Neural progenitor cell (in vitro differentiated cells): ENCODE data around the gene R3HDM2. TPM values are rescaled to one million over a fixed set of nuclear protein-coding genes. Genes with fewer than 3 reads are reported as not detected.
"Not testable (repeated sequence)": the region's sequence is repeated elsewhere in the genome, so short reads cannot be mapped to it uniquely, and the experiment has no call there.

Experiments used
- DNase-seq: peaks from one replicate; pipeline ENCODE4 v3.0.0-alpha.2; 2016; ENCODE audit warnings: low spot score
- H2AFZ ChIP-seq: fragments of 200-600 bp; sonication (generic); replicated peaks from 2 replicates; pipeline ENCODE4 v1.6.1; 2016; ENCODE audit warnings: antibody characterized with exemption
- H3F3A ChIP-seq: fragments of 200-600 bp; sonication (generic); 2 replicates; pipeline ENCODE4 v1.6.1; 2016; ENCODE audit warnings: antibody characterized with exemption, low read depth
- H3K27ac ChIP-seq: fragments of 200-600 bp; sonication (generic); 2 replicates; pipeline ENCODE4 v1.5.1; 2016; ENCODE audit warnings: mild to moderate bottlenecking
- H3K27me3 ChIP-seq: fragments of 200-600 bp; sonication (generic); 2 replicates; pipeline ENCODE4 v1.6.1; 2016; ENCODE audit warnings: mild to moderate bottlenecking, moderate library complexity
- H3K36me3 ChIP-seq: fragments of 200-600 bp; sonication (generic); 2 replicates; pipeline ENCODE4 v1.5.1; 2016
- H3K4me1 ChIP-seq: fragments of 200-600 bp; sonication (generic); 2 replicates; pipeline ENCODE4 v1.6.1; 2016; ENCODE audit warnings: mixed run types
- H3K4me2 ChIP-seq: fragments of 200-600 bp; sonication (generic); 2 replicates; pipeline ENCODE4 v1.6.1; 2016
- H3K4me3 ChIP-seq: fragments of 200-600 bp; sonication (generic); 2 replicates; pipeline ENCODE4 v1.5.1; 2016
- H3K79me2 ChIP-seq: fragments of 200-600 bp; sonication (generic); 2 replicates; pipeline ENCODE4 v1.6.1; 2016; ENCODE audit warnings: low read depth
- H3K9ac ChIP-seq: fragments of 200-600 bp; sonication (generic); 2 replicates; pipeline ENCODE4 v1.6.1; 2016
- H3K9me3 ChIP-seq: fragments of 200-600 bp; sonication (generic); 2 replicates; pipeline ENCODE4 v1.5.1; 2016; ENCODE audit warnings: low read depth
- H4K20me1 ChIP-seq: fragments of 200-600 bp; sonication (generic); 2 replicates; pipeline ENCODE4 v1.6.1; 2016; ENCODE audit warnings: low read depth
- H3K27ac Mint-ChIP-seq: 3 replicates; pipeline ENCODE4 v1.8.0; 2021; ENCODE audit warnings: mixed read lengths
- H3K27me3 Mint-ChIP-seq: 2 replicates; pipeline ENCODE4 v1.8.0; 2022; ENCODE audit warnings: low read depth, mild to moderate bottlenecking, inconsistent platforms, moderate library complexity, mixed read lengths; ENCODE audit not compliant: insufficient read depth
- H3K36me3 Mint-ChIP-seq: 3 replicates; pipeline ENCODE4 v1.8.0; 2021; ENCODE audit warnings: mixed read lengths
- H3K4me1 Mint-ChIP-seq: 3 replicates; pipeline ENCODE4 v1.8.0; 2021; ENCODE audit warnings: mixed read lengths
- H3K4me3 Mint-ChIP-seq: 3 replicates; pipeline ENCODE4 v1.8.0; 2021; ENCODE audit warnings: mild to moderate bottlenecking, moderate library complexity, mixed read lengths
- H3K9me3 Mint-ChIP-seq: 3 replicates; pipeline ENCODE4 v1.8.0; 2020; ENCODE audit warnings: mixed read lengths
- CTCF ChIP-seq: fragments of 200-600 bp; sonication (generic); IDR thresholded peaks from 2 replicates; pipeline ENCODE4 v1.5.1; 2017; ENCODE audit warnings: antibody characterized with exemption, mild to moderate bottlenecking
- EZH2 ChIP-seq: fragments of 200-600 bp; sonication (generic); IDR thresholded peaks from 2 replicates; pipeline ENCODE4 v1.6.1; 2017; ENCODE audit warnings: antibody characterized with exemption, mild to moderate bottlenecking, moderate library complexity
- EZH2phosphoT487 ChIP-seq: fragments of 200-600 bp; sonication (generic); IDR thresholded peaks from 2 replicates; pipeline ENCODE4 v1.6.1; 2017; ENCODE audit warnings: antibody characterized with exemption
- total RNA-seq: library from RNA; depleted of rRNA; stranded (reverse); fragments of >200 nt; gene quantifications from 2 replicates; pipeline ENCODE4 v1.2.3, GENCODE V29; 2015; ENCODE audit warnings: low replicate concordance

The R3HDM2 gene
- total RNA-seq, 1 donor from 2014 or later = 40.0 TPM

- H3K79me2 ChIP-seq = peaks cover 8% of the 10 kb centered on the region
- peak overlapping the region; percentile 51 for H3K4me2 ChIP-seq
- TF ChIP-seq EZH2phosphoT487 (no peak), EZH2 (no peak), CTCF (no peak)
- H3K27me3 ChIP-seq = no peaks in the 10 kb centered on the region
- H3K4me1 ChIP-seq = peaks cover 27% of the 10 kb centered on the region
- Mint-ChIP-seq H3K36me3 (peaks cover 14% of the 10 kb centered on the region), H3K27me3 (no peaks in the 10 kb centered on the region), H3K4me1 (peaks cover 39% of the 10 kb centered on the region), H3K27ac (no peak overlapping the region), H3K9me3 (no peaks in the 10 kb centered on the region), H3K4me3 (peak overlapping the region; percentile 72)
- H3K9ac ChIP-seq = no peak overlapping the region
- no peak overlapping the region for H2AFZ ChIP-seq
- no peak overlapping the region for H3K27ac ChIP-seq
- DNase-seq = peak; percentile 41
- H3K36me3 ChIP-seq = no peaks in the 10 kb centered on the region
- no peak overlapping the region for H3K4me3 ChIP-seq
- H3K9me3 ChIP-seq = no peaks in the 10 kb centered on the region
- peaks cover 5% of the 10 kb centered on the region for H3F3A ChIP-seq
- peaks cover 26% of the 10 kb centered on the region for H4K20me1 ChIP-seq
These were observed 88.6 kb downstream of the R3HDM2 start for GRCh38 chr12:57342207-57342691.

- H3F3A ChIP-seq = peaks cover 5% of the 10 kb centered on the region
- Mint-ChIP-seq H3K27me3 (no peaks in the 10 kb centered on the region), H3K27ac (no peak overlapping the region), H3K4me3 (peak overlapping the region; percentile 58), H3K9me3 (peaks cover 1% of the 10 kb centered on the region), H3K4me1 (peaks cover 39% of the 10 kb centered on the region), H3K36me3 (peaks cover 13% of the 10 kb centered on the region)
- H3K4me1 ChIP-seq = peaks cover 27% of the 10 kb centered on the region
- no peak overlapping the region for H2AFZ ChIP-seq
- TF ChIP-seq EZH2 (no peak), CTCF (no peak), EZH2phosphoT487 (no peak)
- DNase-seq = no peak
- no peaks in the 10 kb centered on the region for H3K27me3 ChIP-seq
- H3K36me3 ChIP-seq = no peaks in the 10 kb centered on the region
- peak overlapping the region; percentile 21 for H3K27ac ChIP-seq
- H4K20me1 ChIP-seq = peaks cover 26% of the 10 kb centered on the region
- H3K4me2 ChIP-seq = no peak overlapping the region
- no peaks in the 10 kb centered on the region for H3K9me3 ChIP-seq
- no peak overlapping the region for H3K9ac ChIP-seq
- H3K79me2 ChIP-seq = peaks cover 8% of the 10 kb centered on the region
- no peak overlapping the region for H3K4me3 ChIP-seq
These were observed 89.4 kb downstream of the R3HDM2 start for GRCh38 chr12:57341275-57341990.

GRCh38 chr12:57340104-57340503 is 90.7 kb downstream of the R3HDM2 start:
- Histone ChIP-seq H2AFZ (no peak overlapping the region), H3K9ac (no peak overlapping the region), H3F3A (peaks cover 5% of the 10 kb centered on the region), H3K79me2 (peaks cover 8% of the 10 kb centered on the region), H3K9me3 (no peaks in the 10 kb centered on the region), H3K36me3 (no peaks in the 10 kb centered on the region), H3K4me2 (no peak overlapping the region), H3K27ac (no peak overlapping the region), H3K4me3 (no peak overlapping the region), H3K27me3 (no peaks in the 10 kb centered on the region), H4K20me1 (peaks cover 26% of the 10 kb centered on the region), H3K4me1 (peaks cover 27% of the 10 kb centered on the region)
- Mint-ChIP-seq H3K27me3 (no peaks in the 10 kb centered on the region), H3K36me3 (peaks cover 11% of the 10 kb centered on the region), H3K4me3 (no peak overlapping the region), H3K9me3 (peaks cover 2% of the 10 kb centered on the region), H3K4me1 (peaks cover 39% of the 10 kb centered on the region), H3K27ac (no peak overlapping the region)
- no peak for TF ChIP-seq EZH2
- TF ChIP-seq CTCF = no peak
- TF ChIP-seq EZH2phosphoT487 = no peak
- peak; percentile 2 for DNase-seq

GRCh38 chr12:57336299-57336698 is 94.5 kb downstream of the R3HDM2 start:
- peaks cover 16% of the 10 kb centered on the region for H3K4me1 Mint-ChIP-seq
- not testable (repeated sequence) for H3K9me3 Mint-ChIP-seq, DNase-seq

More at GRCh38 chr12:57336299-57336698, 94.5 kb downstream of the R3HDM2 start:
- not testable (repeated sequence) for H3K4me3 Mint-ChIP-seq, H2AFZ ChIP-seq, H3K4me2 ChIP-seq, H4K20me1 ChIP-seq, H3K27me3 ChIP-seq, H3F3A ChIP-seq, H3K36me3 ChIP-seq, H3K4me3 ChIP-seq, H3K27me3 Mint-ChIP-seq, H3K79me2 ChIP-seq, H3K9ac ChIP-seq, H3K9me3 ChIP-seq, H3K36me3 Mint-ChIP-seq, H3K27ac ChIP-seq, H3K27ac Mint-ChIP-seq
- H3K4me1 ChIP-seq = peaks cover 12% of the 10 kb centered on the region
